HG03558 (cell line): ENCODE data around the gene MFRP.

Source experiments
- ATAC-seq: cut with Tn5 transposase; IDR thresholded peaks from one replicate; pipeline ENCODE4 v1.9.1; 2021; ENCODE audit warnings: moderate number of reproducible peaks; ENCODE audit not compliant: unreplicated experiment; ENCODE audit errors: extremely low read depth

MFRP gene

GRCh38 chr11:119359365-119360214, 13.1 kb upstream of the MFRP start:
- no peak for ATAC-seq

GRCh38 chr11:119357074-119357473, 10.6 kb upstream of the MFRP start:
- ATAC-seq: no peak

GRCh38 chr11:119356349-119357031, 10.0 kb upstream of the MFRP start:
- no peak for ATAC-seq

- no peak for ATAC-seq
These were observed 8.8 kb upstream of the MFRP start for GRCh38 chr11:119355091-119355843.

- ATAC-seq: no peak
These were observed 6.4 kb upstream of the MFRP start for GRCh38 chr11:119352857-119353260.

- ATAC-seq: no peak
These were observed 4.7 kb upstream of the MFRP start for GRCh38 chr11:119351232-119351631.

GRCh38 chr11:119350302-119350701, 3.8 kb upstream of the MFRP start:
- ATAC-seq: no peak

GRCh38 chr11:119347940-119348605, 1.6 kb upstream of the MFRP start:
- ATAC-seq: no peak

- no peak for ATAC-seq
These were observed 737 bp upstream of the MFRP start for GRCh38 chr11:119347242-119347641.

GRCh38 chr11:119345685-119346084, 820 bp downstream of the MFRP start:
- no peak for ATAC-seq

GRCh38 chr11:119344291-119345010, 2.1 kb downstream of the MFRP start:
- ATAC-seq: no peak

- no peak for ATAC-seq
These were observed 2.8 kb downstream of the MFRP start for GRCh38 chr11:119343726-119344125.

- ATAC-seq: no peak
These were observed 4.0 kb downstream of the MFRP start for GRCh38 chr11:119342362-119343130.

GRCh38 chr11:119342023-119342300, 4.5 kb downstream of the MFRP start:
- no peak for ATAC-seq

- ATAC-seq: no peak
These were observed 5.1 kb downstream of the MFRP start for GRCh38 chr11:119341222-119342022.

GRCh38 chr11:119340335-119341221, 5.9 kb downstream of the MFRP start, which contains the start of gene C1QTNF5:
Gene C1QTNF5, minus strand, starts transcription at chr11:119340883. Its CDS starts 486 bp downstream, at chr11:119340397.
- ATAC-seq: no peak

- ATAC-seq: no peak
These were observed 6.7 kb downstream of the MFRP start for GRCh38 chr11:119339589-119340334.
